ENCODE measurements around the gene CTNND2. TPM values are rescaled to one million over a fixed set of nuclear protein-coding genes. Genes with fewer than 3 reads are reported as not detected.

CTNND2 gene
- total RNA-seq, 1 experiment from 2014 or later, result 7.0 TPM

GRCh38 chr5:11335881-11336760 is 568.1 kb downstream of the CTNND2 start:
- peaks cover 0 to 3% (median 0%) of the 10 kb centered on the region in 3 experiments; a peak in 3 of 7 replicates for H3K36me3 Mint-ChIP-seq (ENCODE audit: insufficient read depth in 1 of 3, low read depth in 3 of 3)
- H3K23me2 ChIP-seq (ENCODE audit: insufficient read length, low read depth, low read length, poor library complexity, severe bottlenecking), result no peaks in the 10 kb centered on the region

More at GRCh38 chr5:11335881-11336760, 568.1 kb downstream of the CTNND2 start:
- Histone ChIP-seq H2BK20ac (ENCODE audit: low read depth, low read length, poor library complexity, severe bottlenecking) (no peak overlapping the region), H3K4me1 (ENCODE audit: insufficient read depth, low read length) (no peaks in the 10 kb centered on the region), H4K91ac (ENCODE audit: insufficient read length, low read depth, low read length) (no peak overlapping the region), H2BK120ac (ENCODE audit: low read depth, low read length, poor library complexity, severe bottlenecking) (no peak overlapping the region), H3K79me2 (ENCODE audit: insufficient read depth, low read length) (no peaks in the 10 kb centered on the region), H2AFZ (ENCODE audit: low read length) (no peak overlapping the region), H3K18ac (ENCODE audit: insufficient read length, low read depth, low read length) (no peak overlapping the region), H3T11ph (ENCODE audit: low read length) (no peak overlapping the region), H3K56ac (ENCODE audit: insufficient read length, low read depth, low read length) (no peak overlapping the region), H3K4ac (ENCODE audit: low read depth, low read length) (no peak overlapping the region), H3K4me2 (ENCODE audit: insufficient read depth, insufficient read length, low read length) (no peak overlapping the region), H4K5ac (ENCODE audit: insufficient read length, low read depth, low read length) (no peak overlapping the region), H3K79me1 (ENCODE audit: insufficient read depth, low read depth, low read length, poor library complexity, severe bottlenecking) (no peaks in the 10 kb centered on the region), H2BK12ac (ENCODE audit: insufficient read length, low read depth, low read length) (no peak overlapping the region), H3K9ac (ENCODE audit: extremely low read depth, insufficient read length, low read length) (no peak overlapping the region), H3K27me3 (ENCODE audit: insufficient read depth, low read length) (no peaks in the 10 kb centered on the region), H4K20me1 (ENCODE audit: control insufficient read depth, insufficient read depth, insufficient read length) (no peaks in the 10 kb centered on the region), H3K14ac (ENCODE audit: insufficient read depth, low read length) (no peak overlapping the region), H2BK5ac (ENCODE audit: insufficient read length, low read length) (no peak overlapping the region), H2BK15ac (ENCODE audit: low read depth, low read length) (no peak overlapping the region), H3K23ac (ENCODE audit: insufficient read length, low read depth, low read length) (no peak overlapping the region), H2AK5ac (ENCODE audit: insufficient read length, low read length) (no peak overlapping the region), H4K8ac (replicated peaks; ENCODE audit: insufficient read length, low read depth, low read length) (no peak overlapping the region), H3K27ac (ENCODE audit: insufficient read length, low read depth, low read length) (no peak overlapping the region), H3K9me3 (ENCODE audit: control insufficient read depth, low read depth, low read length) (no peaks in the 10 kb centered on the region)
- peaks cover 0 to 4% of the 10 kb centered on the region in 2 experiments; a peak in 2 of 5 replicates for H3K9me3 Mint-ChIP-seq
- peaks cover 5% of the 10 kb centered on the region for H3K27me3 Mint-ChIP-seq (ENCODE audit: low read depth)
- no peak overlapping the region for H3K27ac Mint-ChIP-seq
- no peak for DNase-seq
- no peak for TF ChIP-seq CTCF (conservative IDR thresholded peaks at IDR 0.05)
- WGBS (ENCODE audit: extremely low coverage, insufficient read length, low lambda C conversion rate), result no CpG with 5 or more reads among the region's 3 CpGs
- H3K4me3 Mint-ChIP-seq, result no peak overlapping the region
- H3K4me1 Mint-ChIP-seq, result peaks cover 0 to 3% of the 10 kb centered on the region in 2 experiments; a peak in 1 of 4 replicates
